Endothelial cell of umbilical vein (primary cell): Measurements from ENCODE around the gene UBE2H.

Source experiments
- EZH2 ChIP-seq: IDR thresholded peaks from 2 replicates; pipeline ENCODE4 v1.6.1; 2012; ENCODE audit warnings: borderline replicate concordance, low read depth, mild to moderate bottlenecking, moderate library complexity, low read length, inconsistent platforms; ENCODE audit not compliant: severe bottlenecking
- FOS ChIP-seq: IDR thresholded peaks from 2 replicates; pipeline ENCODE4 v1.6.1; 2011; ENCODE audit warnings: mild to moderate bottlenecking, low read length, moderate library complexity, borderline replicate concordance; ENCODE audit not compliant: insufficient read depth
- GATA2 ChIP-seq: IDR thresholded peaks from 2 replicates; pipeline ENCODE4 v1.7.0; 2011; ENCODE audit warnings: low read depth, mild to moderate bottlenecking, moderate library complexity, mixed read lengths, low read length; ENCODE audit not compliant: insufficient read length, insufficient read depth
- JUN ChIP-seq: IDR thresholded peaks from 2 replicates; pipeline ENCODE4 v1.6.1; 2011; ENCODE audit warnings: borderline replicate concordance, low read depth; ENCODE audit not compliant: insufficient read length, insufficient read depth
- MYC ChIP-seq: IDR thresholded peaks from one replicate; pipeline ENCODE4 v1.6.1; 2011; ENCODE audit warnings: mild to moderate bottlenecking, low read depth, low read length
- POLR2A ChIP-seq: IDR thresholded peaks from 2 replicates; pipeline ENCODE4 v1.6.1; 2012; ENCODE audit warnings: low read depth, mild to moderate bottlenecking, control low read depth, low read length
- POLR2AphosphoS5 ChIP-seq: IDR thresholded peaks from 2 replicates; pipeline ENCODE4 v1.6.1; 2012; ENCODE audit warnings: low read depth, mild to moderate bottlenecking, control low read depth, low read length, moderate library complexity; ENCODE audit not compliant: insufficient read depth
- TF ChIP-seq, protein P1 (sequence below), 2 donors: IDR thresholded peaks; 1 replicate in 1 of 2; 2 replicates in 1 of 2; pipeline ENCODE4 v1.5.1; 2011; ENCODE audit warnings: low read length in 2 of 2, mild to moderate bottlenecking in 2 of 2, moderate library complexity in 2 of 2, control low read depth in 1 of 2, inconsistent platforms in 1 of 2, low read depth in 1 of 2; ENCODE audit not compliant: insufficient read depth in 1 of 2; ENCODE audit errors: extremely low read depth in 1 of 2
- TF ChIP-seq, protein P2 (sequence below): IDR thresholded peaks from 2 replicates; pipeline ENCODE4 v1.6.1; 2011; ENCODE audit not compliant: insufficient read depth, insufficient read length

DNA sequence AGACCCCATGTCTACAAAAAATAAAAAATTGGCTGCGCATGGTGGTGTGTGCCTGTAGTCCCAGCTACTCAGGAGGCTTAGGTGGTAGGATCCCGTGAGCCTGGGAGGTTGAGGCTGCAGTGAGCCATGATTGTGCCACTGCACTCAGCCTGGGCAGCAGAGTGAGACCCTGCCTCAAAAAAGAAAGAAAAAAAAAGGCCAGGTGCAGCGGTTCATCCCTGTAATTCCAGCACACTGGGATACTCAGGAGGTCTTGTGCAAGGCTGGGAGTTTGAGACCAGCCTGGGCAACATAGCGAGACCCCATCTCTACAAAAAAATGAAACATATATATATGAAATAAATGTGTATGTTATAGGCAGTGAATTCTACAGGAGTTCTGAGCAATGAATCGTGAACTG, 44.5 kb upstream of the UBE2H start:
- TF ChIP-seq, protein P1, sequence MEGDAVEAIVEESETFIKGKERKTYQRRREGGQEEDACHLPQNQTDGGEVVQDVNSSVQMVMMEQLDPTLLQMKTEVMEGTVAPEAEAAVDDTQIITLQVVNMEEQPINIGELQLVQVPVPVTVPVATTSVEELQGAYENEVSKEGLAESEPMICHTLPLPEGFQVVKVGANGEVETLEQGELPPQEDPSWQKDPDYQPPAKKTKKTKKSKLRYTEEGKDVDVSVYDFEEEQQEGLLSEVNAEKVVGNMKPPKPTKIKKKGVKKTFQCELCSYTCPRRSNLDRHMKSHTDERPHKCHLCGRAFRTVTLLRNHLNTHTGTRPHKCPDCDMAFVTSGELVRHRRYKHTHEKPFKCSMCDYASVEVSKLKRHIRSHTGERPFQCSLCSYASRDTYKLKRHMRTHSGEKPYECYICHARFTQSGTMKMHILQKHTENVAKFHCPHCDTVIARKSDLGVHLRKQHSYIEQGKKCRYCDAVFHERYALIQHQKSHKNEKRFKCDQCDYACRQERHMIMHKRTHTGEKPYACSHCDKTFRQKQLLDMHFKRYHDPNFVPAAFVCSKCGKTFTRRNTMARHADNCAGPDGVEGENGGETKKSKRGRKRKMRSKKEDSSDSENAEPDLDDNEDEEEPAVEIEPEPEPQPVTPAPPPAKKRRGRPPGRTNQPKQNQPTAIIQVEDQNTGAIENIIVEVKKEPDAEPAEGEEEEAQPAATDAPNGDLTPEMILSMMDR (IDR thresholded peaks at IDR 0.05; ENCODE audit: extremely low read depth in 1 of 2, insufficient read depth in 1 of 2, low read depth in 1 of 2, low read length in 2 of 2), result no peak
- TF ChIP-seq MYC (no peak), EZH2 (no peak), POLR2A (no peak), POLR2AphosphoS5 (no peak), JUN (no peak), GATA2 (no peak), FOS (no peak)
- TF ChIP-seq, protein P2, sequence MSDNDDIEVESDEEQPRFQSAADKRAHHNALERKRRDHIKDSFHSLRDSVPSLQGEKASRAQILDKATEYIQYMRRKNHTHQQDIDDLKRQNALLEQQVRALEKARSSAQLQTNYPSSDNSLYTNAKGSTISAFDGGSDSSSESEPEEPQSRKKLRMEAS, result no peak
